Choroid plexus epithelial cell (primary cell): Measurements from ENCODE around the gene ACACB.

Experiments
- DNase-seq: peaks from one replicate; pipeline ENCODE4 v3.0.0-alpha.2; 2010; ENCODE audit warnings: low read depth
- H3K4me3 ChIP-seq: 2 replicates; pipeline ENCODE4 v1.5.1; 2011; ENCODE audit warnings: low read depth, mild to moderate bottlenecking, control low read depth, low read length, moderate library complexity
- TF ChIP-seq, protein P1 (sequence below): conservative IDR thresholded peaks from 2 replicates; pipeline ENCODE4 v1.5.1; 2011; ENCODE audit warnings: low read depth, mild to moderate bottlenecking, control low read depth, inconsistent platforms, low read length, moderate library complexity

ACACB gene

GRCh38 chr12:109126784-109127183 is 10.4 kb downstream of the ACACB start:
- TF ChIP-seq, protein P1, sequence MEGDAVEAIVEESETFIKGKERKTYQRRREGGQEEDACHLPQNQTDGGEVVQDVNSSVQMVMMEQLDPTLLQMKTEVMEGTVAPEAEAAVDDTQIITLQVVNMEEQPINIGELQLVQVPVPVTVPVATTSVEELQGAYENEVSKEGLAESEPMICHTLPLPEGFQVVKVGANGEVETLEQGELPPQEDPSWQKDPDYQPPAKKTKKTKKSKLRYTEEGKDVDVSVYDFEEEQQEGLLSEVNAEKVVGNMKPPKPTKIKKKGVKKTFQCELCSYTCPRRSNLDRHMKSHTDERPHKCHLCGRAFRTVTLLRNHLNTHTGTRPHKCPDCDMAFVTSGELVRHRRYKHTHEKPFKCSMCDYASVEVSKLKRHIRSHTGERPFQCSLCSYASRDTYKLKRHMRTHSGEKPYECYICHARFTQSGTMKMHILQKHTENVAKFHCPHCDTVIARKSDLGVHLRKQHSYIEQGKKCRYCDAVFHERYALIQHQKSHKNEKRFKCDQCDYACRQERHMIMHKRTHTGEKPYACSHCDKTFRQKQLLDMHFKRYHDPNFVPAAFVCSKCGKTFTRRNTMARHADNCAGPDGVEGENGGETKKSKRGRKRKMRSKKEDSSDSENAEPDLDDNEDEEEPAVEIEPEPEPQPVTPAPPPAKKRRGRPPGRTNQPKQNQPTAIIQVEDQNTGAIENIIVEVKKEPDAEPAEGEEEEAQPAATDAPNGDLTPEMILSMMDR: no peak
- peak; percentile 11 for DNase-seq
- H3K4me3 ChIP-seq: no peak overlapping the region

- TF ChIP-seq, protein P1: no peak
- DNase-seq: no peak
- no peak overlapping the region for H3K4me3 ChIP-seq
These were observed 11.3 kb downstream of the ACACB start for GRCh38 chr12:109127533-109128242.

DNA sequence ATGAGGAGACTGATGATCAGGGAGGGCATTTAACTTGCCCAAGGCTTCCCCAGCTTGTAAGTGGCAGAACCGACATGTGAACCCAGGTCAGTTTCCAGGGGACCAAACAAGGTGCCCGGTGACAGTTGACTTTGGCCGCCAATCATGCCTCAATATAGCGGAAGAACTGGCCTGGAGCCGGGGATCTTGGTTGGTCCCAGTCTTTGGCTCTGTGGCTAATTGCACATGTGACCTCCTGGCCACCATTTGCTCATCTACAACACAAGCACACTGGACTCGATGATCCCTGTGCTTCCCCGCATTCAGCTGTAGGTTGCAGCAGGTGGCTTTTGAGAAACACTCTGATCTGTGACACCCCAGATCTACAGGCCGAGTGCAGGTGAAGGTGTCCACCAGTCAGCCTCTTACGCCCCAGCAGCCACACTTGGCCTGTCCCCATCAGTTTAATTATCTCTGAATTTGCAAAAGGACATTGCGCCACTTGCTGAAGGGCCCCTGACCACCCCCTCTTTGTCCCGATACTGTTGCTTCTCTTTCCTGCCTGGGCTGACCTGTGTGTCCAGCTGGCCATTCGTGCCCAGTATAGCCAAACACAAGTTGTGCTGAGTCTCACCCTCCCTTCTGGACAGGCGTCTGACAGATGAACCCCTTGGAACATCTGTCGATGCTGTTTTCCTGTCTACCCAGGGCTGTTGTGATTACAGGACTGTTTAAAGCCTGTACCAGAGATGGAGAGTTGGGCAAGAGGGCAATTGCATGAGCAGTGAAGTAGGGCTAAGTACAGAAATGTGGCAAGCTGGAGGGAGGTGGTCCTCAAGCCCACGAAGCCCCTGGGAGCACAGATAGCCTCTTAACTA is 14.1 kb downstream of the ACACB start:
- no peak overlapping the region for H3K4me3 ChIP-seq
- DNase-seq: no peak
- TF ChIP-seq, protein P1: no peak

DNA sequence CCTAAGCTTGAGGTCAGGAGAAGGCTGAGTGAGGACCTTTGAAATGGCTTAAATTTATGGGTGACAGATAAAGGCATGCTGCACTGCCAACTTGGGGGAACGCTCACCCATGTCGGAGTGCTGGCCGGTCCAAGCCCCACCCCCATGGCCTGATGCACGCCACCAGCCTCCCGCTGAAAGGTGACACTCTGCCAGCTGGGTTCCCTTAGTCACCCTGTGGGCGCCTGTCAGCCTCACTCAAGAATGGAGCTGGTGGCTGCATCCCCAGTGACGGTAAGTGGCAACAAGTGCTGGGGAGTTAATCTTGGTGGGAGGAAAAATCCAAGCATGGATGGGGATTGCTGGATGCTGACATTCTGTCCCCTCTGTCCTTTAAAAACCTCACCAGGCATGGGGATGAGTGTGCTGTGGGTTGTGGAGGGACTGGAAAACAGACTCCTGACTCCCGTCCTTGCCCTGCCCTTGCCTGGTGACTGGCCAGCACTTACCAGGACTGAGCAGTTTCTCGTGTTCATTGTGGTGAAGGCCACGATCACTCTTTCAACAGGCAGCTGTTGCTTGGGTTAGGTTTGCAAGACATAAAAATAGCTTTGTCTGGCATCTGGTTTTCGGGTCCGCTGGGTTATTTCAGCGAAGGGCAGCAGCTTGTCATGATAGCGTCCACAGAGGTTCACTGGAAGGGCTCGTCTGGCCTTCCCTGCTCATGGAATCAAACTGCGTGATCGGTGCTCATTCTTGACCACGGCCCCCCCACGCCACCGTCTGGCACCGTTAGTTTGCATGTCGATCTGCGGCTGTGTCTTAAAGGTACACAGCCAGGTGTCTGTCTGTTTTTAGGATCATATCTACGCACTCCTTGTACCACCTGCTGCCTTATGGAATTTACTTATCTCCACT is 15.0 kb downstream of the ACACB start:
- DNase-seq: no peak
- no peak overlapping the region for H3K4me3 ChIP-seq
- TF ChIP-seq, protein P1: no peak

DNA sequence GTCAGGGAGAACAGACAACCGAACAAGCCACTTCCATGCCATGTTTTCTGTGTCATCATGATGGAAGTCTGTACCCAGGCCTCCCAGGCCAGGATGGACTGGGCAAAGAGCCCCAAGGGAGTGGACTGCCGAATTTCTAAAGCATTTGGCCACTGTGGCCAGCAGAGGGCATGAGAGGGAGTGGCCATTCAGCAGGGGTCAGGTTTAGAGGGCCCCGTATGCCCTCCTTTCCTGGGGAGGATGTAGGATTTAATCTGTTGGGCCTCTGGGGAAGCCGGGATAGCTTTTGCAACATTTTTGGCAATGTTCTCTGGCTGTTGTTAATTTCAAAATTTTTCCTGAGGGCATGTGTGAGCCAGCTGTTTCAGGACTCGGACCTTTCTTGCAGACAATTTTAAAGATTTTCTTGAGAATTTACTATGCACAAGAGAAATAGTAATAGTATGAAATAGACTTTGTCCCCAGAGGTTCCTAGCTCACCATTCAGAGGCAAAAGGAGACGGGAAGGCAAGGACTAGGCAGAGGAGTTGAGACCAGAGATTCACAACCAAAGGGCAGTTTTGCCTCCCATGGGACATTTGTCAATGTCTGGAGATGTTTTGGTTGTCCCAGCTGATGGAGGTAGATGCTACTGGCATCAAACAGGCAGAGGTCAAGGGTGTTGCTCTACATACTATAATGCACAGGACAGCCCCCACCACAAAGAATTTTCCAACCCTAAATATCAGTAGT is 18.0 kb downstream of the ACACB start:
- TF ChIP-seq, protein P1: peak; percentile 70
- H3K4me3 ChIP-seq: no peak overlapping the region
- peak; percentile 15 for DNase-seq

GRCh38 chr12:109137055-109137454 is 20.7 kb downstream of the ACACB start:
- no peak overlapping the region for H3K4me3 ChIP-seq
- TF ChIP-seq, protein P1: no peak
- no peak for DNase-seq
